Left ventricle myocardium inferior (tissue), 1 donor: Measurements from ENCODE around the gene DHCR7. TPM values are rescaled to one million over a fixed set of nuclear protein-coding genes. Genes with fewer than 3 reads are reported as not detected.
A peak's percentile ranks its signal among the peaks of the same experiment; 100 is the strongest.

ENCODE experiments used
- DNase-seq: peaks from one replicate; pipeline ENCODE4 v3.0.0-alpha.2; 2020
- H3K27ac ChIP-seq: fragments of 200-600 bp; replicated peaks from 2 replicates; pipeline ENCODE4 v1.8.0; 2021
- H3K27me3 ChIP-seq: fragments of 200-600 bp; 2 replicates; pipeline ENCODE4 v1.8.0; 2021; ENCODE audit warnings: low read depth
- H3K36me3 ChIP-seq: fragments of 200-600 bp; 2 replicates; pipeline ENCODE4 v1.8.0; 2021
- H3K4me1 ChIP-seq: fragments of 200-600 bp; 2 replicates; pipeline ENCODE4 v1.8.0; 2021
- H3K4me3 ChIP-seq: fragments of 200-600 bp; 2 replicates; pipeline ENCODE4 v1.8.0; 2021; ENCODE audit warnings: mild to moderate bottlenecking, moderate library complexity
- H3K9me3 ChIP-seq: fragments of 200-600 bp; replicated peaks from 2 replicates; pipeline ENCODE4 v1.8.0; 2021
- intact Hi-C: fragments of 100-400 bp; cut with micrococcal nuclease; formaldehyde crosslinking; loops from one replicate; pipeline ENCODE4 v1.11.0; 2022
- total RNA-seq: library from RNA; stranded (reverse); fragmentation: NEBNext Ultra II Directional; extraction: Animal tissue kit (Norgen Biotek cat#: 25700); gene quantifications from one replicate; pipeline ENCODE4 v1.2.1, GENCODE V29; 2021
- TF ChIP-seq, protein P1 (sequence below): fragments of 200-600 bp; IDR thresholded peaks from 2 replicates; pipeline ENCODE4 v1.8.0; 2021; ENCODE audit warnings: antibody characterized with exemption, mild to moderate bottlenecking, borderline replicate concordance
- donor health status: DM: no; HTN: yes; CAD: no; lungs with severe emphysema.

Gene DHCR7
- total RNA-seq, 1 donor from 2014 or later = 39.1 TPM

DNA sequence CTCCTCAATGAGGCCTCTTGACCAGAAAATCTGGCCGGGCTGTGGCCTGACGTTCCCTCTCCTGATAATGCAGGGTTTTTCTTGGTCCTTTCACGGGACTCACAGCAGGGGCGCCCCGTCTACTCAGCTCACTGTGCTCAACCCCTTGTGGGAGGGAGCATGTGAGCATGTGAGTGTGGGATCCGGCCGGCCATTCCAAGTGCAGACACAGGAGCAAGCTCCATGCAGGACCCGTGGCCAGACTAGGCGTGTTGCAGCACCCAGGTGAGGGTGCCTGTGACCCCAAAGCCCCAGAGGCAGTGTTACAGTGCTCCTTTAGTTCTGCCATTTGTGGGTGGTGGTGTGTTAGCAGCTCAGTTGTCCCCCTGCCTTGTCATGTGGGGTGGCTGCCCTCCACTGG lies 18.0 kb downstream of the DHCR7 start:
- Histone ChIP-seq H3K4me1 (peaks cover 39% of the 10 kb centered on the region), H3K4me3 (no peak overlapping the region), H3K27me3 (no peaks in the 10 kb centered on the region), H3K27ac (no peak overlapping the region), H3K9me3 (no peaks in the 10 kb centered on the region), H3K36me3 (peaks cover 3% of the 10 kb centered on the region)
- no peak for DNase-seq
- TF ChIP-seq, protein P1, sequence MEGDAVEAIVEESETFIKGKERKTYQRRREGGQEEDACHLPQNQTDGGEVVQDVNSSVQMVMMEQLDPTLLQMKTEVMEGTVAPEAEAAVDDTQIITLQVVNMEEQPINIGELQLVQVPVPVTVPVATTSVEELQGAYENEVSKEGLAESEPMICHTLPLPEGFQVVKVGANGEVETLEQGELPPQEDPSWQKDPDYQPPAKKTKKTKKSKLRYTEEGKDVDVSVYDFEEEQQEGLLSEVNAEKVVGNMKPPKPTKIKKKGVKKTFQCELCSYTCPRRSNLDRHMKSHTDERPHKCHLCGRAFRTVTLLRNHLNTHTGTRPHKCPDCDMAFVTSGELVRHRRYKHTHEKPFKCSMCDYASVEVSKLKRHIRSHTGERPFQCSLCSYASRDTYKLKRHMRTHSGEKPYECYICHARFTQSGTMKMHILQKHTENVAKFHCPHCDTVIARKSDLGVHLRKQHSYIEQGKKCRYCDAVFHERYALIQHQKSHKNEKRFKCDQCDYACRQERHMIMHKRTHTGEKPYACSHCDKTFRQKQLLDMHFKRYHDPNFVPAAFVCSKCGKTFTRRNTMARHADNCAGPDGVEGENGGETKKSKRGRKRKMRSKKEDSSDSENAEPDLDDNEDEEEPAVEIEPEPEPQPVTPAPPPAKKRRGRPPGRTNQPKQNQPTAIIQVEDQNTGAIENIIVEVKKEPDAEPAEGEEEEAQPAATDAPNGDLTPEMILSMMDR = no peak
- intact Hi-C loops = no loop called here

DNA sequence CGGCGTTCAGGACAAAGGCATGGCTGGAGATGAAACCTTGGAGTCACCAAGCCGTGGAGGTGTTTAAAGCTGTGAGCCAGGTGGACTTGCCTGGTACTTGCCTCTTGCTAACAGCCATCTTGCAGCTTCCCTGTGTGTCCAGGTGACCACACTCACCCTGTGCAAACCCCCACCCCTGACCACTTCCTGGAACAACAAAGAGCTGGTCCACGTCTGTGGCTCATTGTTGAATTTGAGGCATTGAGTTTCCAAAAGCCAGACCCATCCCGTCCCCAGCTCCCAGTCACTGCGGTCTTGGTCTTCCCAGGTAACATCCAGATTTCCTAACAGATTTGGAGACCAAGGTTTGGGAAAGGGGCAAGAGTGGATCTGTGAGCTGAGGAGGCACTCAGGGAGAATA lies 18.5 kb downstream of the DHCR7 start:
- H3K36me3 ChIP-seq = no peaks in the 10 kb centered on the region
- DNase-seq = no peak
- H3K27me3 ChIP-seq = no peaks in the 10 kb centered on the region
- peaks cover 39% of the 10 kb centered on the region for H3K4me1 ChIP-seq
- no peak overlapping the region for H3K27ac ChIP-seq
- H3K4me3 ChIP-seq = no peak overlapping the region
- TF ChIP-seq, protein P1 = no peak
- intact Hi-C loops = no loop called here
- H3K9me3 ChIP-seq = no peaks in the 10 kb centered on the region

DNA sequence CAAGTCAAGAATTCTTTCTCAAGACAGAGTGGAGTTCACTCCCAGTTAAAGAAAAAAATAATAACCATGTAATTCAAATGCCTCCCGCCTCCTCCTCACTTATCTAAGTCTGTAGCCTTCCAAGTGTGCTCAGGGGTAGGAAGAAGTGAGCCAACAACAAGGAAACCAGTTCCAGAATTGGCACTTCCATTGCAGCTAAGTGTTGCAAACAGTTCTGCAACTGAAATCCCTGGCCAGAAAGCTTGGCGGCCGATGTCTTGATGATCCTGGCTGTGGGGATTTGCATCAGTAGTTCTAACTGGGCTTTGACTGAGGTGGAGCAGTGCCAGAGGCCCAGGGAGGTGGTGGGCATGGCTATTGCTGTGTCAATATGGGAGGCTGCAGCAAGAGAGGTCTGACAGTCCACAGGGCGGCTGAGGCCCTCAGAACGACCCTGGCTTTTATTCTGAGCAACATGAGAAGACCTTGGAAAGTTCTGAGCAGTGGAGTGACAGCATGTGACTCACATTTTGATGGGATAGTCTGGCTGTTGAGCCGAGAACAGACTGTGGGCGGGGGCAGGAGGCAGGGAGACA lies 19.2 kb downstream of the DHCR7 start:
- no peaks in the 10 kb centered on the region for H3K27me3 ChIP-seq
- intact Hi-C loops = no loop called here
- TF ChIP-seq, protein P1 = no peak
- peaks cover 33% of the 10 kb centered on the region for H3K4me1 ChIP-seq
- no peak overlapping the region for H3K4me3 ChIP-seq
- peak overlapping the region; percentile 30 for H3K27ac ChIP-seq
- H3K36me3 ChIP-seq = no peaks in the 10 kb centered on the region
- peak; percentile 56 for DNase-seq
- H3K9me3 ChIP-seq = no peaks in the 10 kb centered on the region

DNA sequence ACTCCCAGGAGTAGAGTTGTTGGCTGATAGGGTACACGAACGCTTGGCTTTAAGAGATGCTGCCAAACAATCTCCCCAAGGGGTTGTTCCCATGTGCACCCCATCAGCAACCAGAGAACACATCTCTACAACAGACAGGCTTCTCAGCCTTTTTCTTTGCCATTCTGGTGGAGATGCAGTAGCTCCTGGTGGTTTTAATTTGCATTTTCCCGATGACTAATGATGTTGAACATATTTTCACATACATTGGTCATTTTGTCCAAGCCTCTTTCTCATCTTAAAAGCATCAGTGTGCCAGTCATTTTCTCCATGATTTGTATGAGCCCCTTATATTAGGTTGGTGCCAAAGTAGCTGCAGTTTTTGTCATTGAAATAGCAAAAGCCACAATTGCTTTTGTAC lies 21.8 kb downstream of the DHCR7 start:
- H3K4me1 ChIP-seq = peaks cover 12% of the 10 kb centered on the region
- intact Hi-C loops = no loop called here
- H3K27ac ChIP-seq = no peak overlapping the region
- peaks cover 1% of the 10 kb centered on the region for H3K27me3 ChIP-seq
- TF ChIP-seq, protein P1 = no peak
- DNase-seq = no peak
- no peak overlapping the region for H3K4me3 ChIP-seq
- no peaks in the 10 kb centered on the region for H3K36me3 ChIP-seq
- no peaks in the 10 kb centered on the region for H3K9me3 ChIP-seq

DNA sequence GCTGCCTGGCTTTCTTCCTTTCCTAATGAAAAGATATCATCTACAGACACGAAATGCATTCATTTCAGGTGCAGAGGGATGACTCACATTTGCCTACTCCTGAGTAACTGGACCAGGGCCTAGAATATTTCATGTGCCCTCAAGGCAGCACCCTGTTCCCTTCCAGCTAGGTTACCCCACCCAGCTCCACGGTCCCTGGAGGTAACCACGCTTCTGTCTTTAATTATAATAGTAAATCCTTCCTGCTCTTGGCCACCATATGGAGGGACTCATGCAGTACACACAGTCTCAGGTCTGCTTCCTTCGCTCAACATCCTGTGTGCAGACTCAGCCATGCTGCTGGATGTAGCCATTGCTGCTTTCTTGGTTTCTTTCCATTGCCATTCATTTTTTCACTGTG lies 22.3 kb downstream of the DHCR7 start:
- Histone ChIP-seq H3K27ac (no peak overlapping the region), H3K4me3 (no peak overlapping the region), H3K4me1 (peaks cover 12% of the 10 kb centered on the region), H3K36me3 (no peaks in the 10 kb centered on the region), H3K27me3 (peaks cover 6% of the 10 kb centered on the region), H3K9me3 (no peaks in the 10 kb centered on the region)
- TF ChIP-seq, protein P1 = no peak
- DNase-seq = no peak
- intact Hi-C loops = no loop called here

DNA sequence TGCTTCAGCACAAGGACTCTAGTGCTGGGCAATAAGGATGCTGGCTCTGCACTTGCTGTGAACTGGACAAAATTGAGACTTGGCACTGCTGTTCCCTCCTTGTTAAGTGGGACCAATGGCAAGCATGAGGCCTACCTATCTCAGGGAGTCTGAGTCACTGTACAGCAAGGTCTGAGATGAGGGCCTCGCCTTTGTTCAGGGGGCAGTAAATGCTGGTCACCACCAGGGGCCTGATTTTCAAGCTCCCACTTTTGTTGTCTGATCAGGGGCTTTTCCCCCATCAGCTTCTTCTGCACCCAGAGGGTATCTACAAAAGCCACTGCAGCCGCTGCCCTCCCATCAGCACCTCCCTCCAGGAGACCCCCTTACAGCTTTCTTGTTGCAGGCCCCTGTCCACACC lies 22.8 kb downstream of the DHCR7 start:
- no peak overlapping the region for H3K27ac ChIP-seq
- peaks cover 10% of the 10 kb centered on the region for H3K27me3 ChIP-seq
- peaks cover 12% of the 10 kb centered on the region for H3K4me1 ChIP-seq
- intact Hi-C loops = no loop called here
- TF ChIP-seq, protein P1 = no peak
- no peaks in the 10 kb centered on the region for H3K9me3 ChIP-seq
- H3K4me3 ChIP-seq = no peak overlapping the region
- no peaks in the 10 kb centered on the region for H3K36me3 ChIP-seq
- DNase-seq = no peak
